Fibroblast of lung (primary cell): ENCODE measurements around the gene IFT52. TPM values are rescaled to one million over a fixed set of nuclear protein-coding genes. Genes with fewer than 3 reads are reported as not detected.

Experiments
- DNase-seq, 2 donors: peaks; one replicate each; pipeline versions ENCODE4 v3.0.0 to v3.0.0-alpha.2; 2010; ENCODE audit warnings: low read depth in 2 of 2
- H2AFZ ChIP-seq: 2 replicates; pipeline ENCODE4 v1.5.1; 2012; ENCODE audit warnings: low read length, control low read depth, inconsistent platforms
- H3K27ac ChIP-seq: 2 replicates; pipeline ENCODE4 v1.5.1; 2011; ENCODE audit warnings: low read length, control low read depth; ENCODE audit not compliant: insufficient read depth
- H3K27me3 ChIP-seq: 2 replicates; pipeline ENCODE4 v1.5.1; 2011; ENCODE audit warnings: mild to moderate bottlenecking, low read length; ENCODE audit not compliant: control insufficient read depth, insufficient read depth
- H3K36me3 ChIP-seq: 2 replicates; pipeline ENCODE4 v1.5.1; 2011; ENCODE audit warnings: low read length; ENCODE audit not compliant: control insufficient read depth, insufficient read depth
- H3K4me1 ChIP-seq: 2 replicates; pipeline ENCODE4 v1.5.1; 2011; ENCODE audit warnings: low read length; ENCODE audit not compliant: control insufficient read depth, insufficient read depth; ENCODE audit errors: extremely low read depth
- H3K4me2 ChIP-seq: 2 replicates; pipeline ENCODE4 v1.5.1; 2011; ENCODE audit warnings: low read length, control low read depth; ENCODE audit not compliant: insufficient read depth; ENCODE audit errors: extremely low read depth
- H3K4me3 ChIP-seq, 4 experiments: fragments of 200-600 bp in 1 of 4; sonication (generic) in 1 of 4; replicated peaks in 1 of 4; 2 replicates each; pipeline ENCODE4 v1.5.1; 2011 to 2016; ENCODE audit warnings: low read length in 4 of 4, low read depth in 3 of 4, mild to moderate bottlenecking in 3 of 4, control low read depth in 2 of 4, inconsistent platforms in 1 of 4, mixed read lengths in 1 of 4; ENCODE audit not compliant: insufficient read depth in 1 of 4; ENCODE audit errors: control extremely low read depth in 1 of 4
- H3K79me2 ChIP-seq: 2 replicates; pipeline ENCODE4 v1.5.1; 2012; ENCODE audit warnings: mild to moderate bottlenecking, low read length, inconsistent platforms; ENCODE audit not compliant: control insufficient read depth, insufficient read depth
- H3K9ac ChIP-seq: 2 replicates; pipeline ENCODE4 v1.5.1; 2011; ENCODE audit warnings: mild to moderate bottlenecking, low read length, control low read depth; ENCODE audit not compliant: insufficient read depth
- H3K9me3 ChIP-seq: 2 replicates; pipeline ENCODE4 v1.5.1; 2012; ENCODE audit warnings: low read depth, low read length; ENCODE audit not compliant: control insufficient read depth, insufficient read depth
- H4K20me1 ChIP-seq: 2 replicates; pipeline ENCODE4 v1.5.1; 2011; ENCODE audit warnings: low read length; ENCODE audit not compliant: control insufficient read depth, insufficient read depth; ENCODE audit errors: extremely low read depth
- CTCF ChIP-seq, 2 donors: IDR thresholded peaks in 1 of 2; conservative IDR thresholded peaks in 1 of 2; 1 replicate in 1 of 2; 2 replicates in 1 of 2; pipeline ENCODE4 v1.5.1; 2011 to 2012; ENCODE audit warnings: low read length in 2 of 2, control low read depth in 1 of 2, inconsistent platforms in 1 of 2, low read depth in 1 of 2, mild to moderate bottlenecking in 1 of 2
- EZH2 ChIP-seq: IDR thresholded peaks from 2 replicates; pipeline ENCODE4 v1.5.1; 2012; ENCODE audit warnings: low read length, control low read depth, mild to moderate bottlenecking; ENCODE audit errors: missing control alignments
- polyA plus RNA-seq, 2 donors: library from polyadenylated mRNA; depleted of rRNA in 1 of 2; stranded (reverse) in 1 of 2; unstranded in 1 of 2; fragments of >200 nt; gene quantifications; 2 replicates each; pipeline ENCODE4 v1.2.1, GENCODE V29; 2011 to 2012; ENCODE audit warnings: missing spikeins in 1 of 2
- total RNA-seq: library from RNA; depleted of rRNA; stranded (reverse); fragments of >200 nt; gene quantifications from 2 replicates; pipeline ENCODE4 v1.2.1, GENCODE V29; 2014

The IFT52 gene
- total and polyA plus RNA-seq, 2 donors (not counting 1 experiment from before 2014, with no cell fraction given), result 38.8 to 41.9 TPM

- H3K27ac ChIP-seq, result no peak overlapping the region
- no peak for DNase-seq
- H4K20me1 ChIP-seq, result no peaks in the 10 kb centered on the region
- no peaks in the 10 kb centered on the region for H3K36me3 ChIP-seq
- no peaks in the 10 kb centered on the region for H3K9me3 ChIP-seq
- no peak overlapping the region for H3K4me2 ChIP-seq
- H3K9ac ChIP-seq, result no peak overlapping the region
- H3K79me2 ChIP-seq, result no peaks in the 10 kb centered on the region
- H2AFZ ChIP-seq, result no peak overlapping the region
- no peak overlapping the region for H3K4me3 ChIP-seq
- no peak for TF ChIP-seq CTCF (conservative IDR thresholded peaks at IDR 0.05 in 1 of 2, IDR thresholded peaks at IDR 0.05 in 1 of 2; ENCODE audit: low read depth in 1 of 2, low read length in 2 of 2)
- no peak for TF ChIP-seq EZH2
- H3K27me3 ChIP-seq, result no peaks in the 10 kb centered on the region
- no peaks in the 10 kb centered on the region for H3K4me1 ChIP-seq
Measured at GRCh38 chr20:43569282-43569681, 21.5 kb upstream of the IFT52 start.

- H3K36me3 ChIP-seq, result no peaks in the 10 kb centered on the region
- no peaks in the 10 kb centered on the region for H3K9me3 ChIP-seq
- H2AFZ ChIP-seq, result no peak overlapping the region
- H3K4me3 ChIP-seq, result no peak overlapping the region
- DNase-seq, result no peak
- no peak overlapping the region for H3K27ac ChIP-seq
- TF ChIP-seq EZH2, result no peak
- no peak for TF ChIP-seq CTCF (conservative IDR thresholded peaks at IDR 0.05 in 1 of 2, IDR thresholded peaks at IDR 0.05 in 1 of 2; ENCODE audit: low read depth in 1 of 2, low read length in 2 of 2)
- no peak overlapping the region for H3K9ac ChIP-seq
- H3K4me1 ChIP-seq, result no peaks in the 10 kb centered on the region
- H3K79me2 ChIP-seq, result no peaks in the 10 kb centered on the region
- no peak overlapping the region for H3K4me2 ChIP-seq
- H3K27me3 ChIP-seq, result no peaks in the 10 kb centered on the region
- H4K20me1 ChIP-seq, result no peaks in the 10 kb centered on the region
Measured at GRCh38 chr20:43570496-43570895, 20.2 kb upstream of the IFT52 start.

GRCh38 chr20:43571310-43571709 lies 19.4 kb upstream of the IFT52 start:
- Histone ChIP-seq H3K9me3 (no peaks in the 10 kb centered on the region), H3K79me2 (no peaks in the 10 kb centered on the region), H3K36me3 (no peaks in the 10 kb centered on the region), H3K27ac (no peak overlapping the region), H3K4me2 (no peak overlapping the region), H3K27me3 (no peaks in the 10 kb centered on the region), H3K4me1 (no peaks in the 10 kb centered on the region), H3K9ac (no peak overlapping the region), H2AFZ (no peak overlapping the region), H4K20me1 (no peaks in the 10 kb centered on the region), H3K4me3 (no peak overlapping the region)
- TF ChIP-seq CTCF (conservative IDR thresholded peaks at IDR 0.05 in 1 of 2, IDR thresholded peaks at IDR 0.05 in 1 of 2; ENCODE audit: low read depth in 1 of 2, low read length in 2 of 2) (no peak), EZH2 (no peak)
- no peak for DNase-seq
